HG03575 (cell line): ENCODE data around the gene THRB.

ENCODE experiments used
- ATAC-seq: cut with Tn5 transposase; IDR thresholded peaks from one replicate; pipeline ENCODE4 v1.9.1; 2021; ENCODE audit not compliant: unreplicated experiment, insufficient number of reproducible peaks, low FRiP score; ENCODE audit errors: extremely low read depth

Gene THRB

GRCh38 chr3:24462737-24463136, 31.9 kb downstream of the THRB start:
- no peak for ATAC-seq

- ATAC-seq = no peak
These were observed 33.7 kb downstream of the THRB start for GRCh38 chr3:24460974-24461373.

- ATAC-seq = no peak
These were observed 36.9 kb downstream of the THRB start for GRCh38 chr3:24457719-24458118.

- no peak for ATAC-seq
These were observed 39.8 kb downstream of the THRB start for GRCh38 chr3:24454856-24455255.

GRCh38 chr3:24454393-24454792, 40.3 kb downstream of the THRB start:
- no peak for ATAC-seq

GRCh38 chr3:24451461-24452099, 43.1 kb downstream of the THRB start:
- ATAC-seq = no peak

GRCh38 chr3:24450160-24450907, 44.3 kb downstream of the THRB start:
- ATAC-seq = no peak

GRCh38 chr3:24447836-24448235, 46.8 kb downstream of the THRB start:
- ATAC-seq = no peak

- no peak for ATAC-seq
These were observed 48.6 kb downstream of the THRB start for GRCh38 chr3:24446032-24446431.

GRCh38 chr3:24443476-24443875, 51.2 kb downstream of the THRB start:
- ATAC-seq = no peak

- ATAC-seq = no peak
These were observed 53.7 kb downstream of the THRB start for GRCh38 chr3:24440760-24441464.

GRCh38 chr3:24439021-24439420, 55.6 kb downstream of the THRB start:
- no peak for ATAC-seq

- no peak for ATAC-seq
These were observed 57.3 kb downstream of the THRB start for GRCh38 chr3:24437326-24437725.

- no peak for ATAC-seq
These were observed 59.1 kb downstream of the THRB start for GRCh38 chr3:24435584-24435983.

GRCh38 chr3:24434651-24435050, 60.0 kb downstream of the THRB start:
- ATAC-seq = no peak

GRCh38 chr3:24433838-24434591, 60.6 kb downstream of the THRB start:
- ATAC-seq = no peak

GRCh38 chr3:24432989-24433388, 61.7 kb downstream of the THRB start:
- no peak for ATAC-seq

- ATAC-seq = no peak
These were observed 66.2 kb downstream of the THRB start for GRCh38 chr3:24428481-24428880.

- no peak for ATAC-seq
These were observed 67.8 kb downstream of the THRB start for GRCh38 chr3:24426896-24427295.
